GM12875 (cell line): ENCODE measurements around the gene USP5.
A peak's percentile ranks its signal among the peaks of the same experiment; 100 is the strongest.
"Not testable (repeated sequence)": the region's sequence is repeated elsewhere in the genome, so short reads cannot be mapped to it uniquely, and the experiment has no call there.

ENCODE experiments used
- H3K4me3 ChIP-seq: one replicate; pipeline ENCODE4 v1.5.1; 2011; ENCODE audit warnings: low read depth, low read length, control low read depth
- CTCF ChIP-seq: IDR thresholded peaks from 2 replicates; pipeline ENCODE4 v1.5.1; 2011; ENCODE audit warnings: low read depth, mild to moderate bottlenecking, control low read depth, inconsistent platforms, low read length, moderate library complexity, borderline replicate concordance; ENCODE audit not compliant: insufficient read depth

Gene USP5

GRCh38 chr12:6902448-6902847, 50.5 kb downstream of the USP5 start:
- TF ChIP-seq CTCF = no peak
- no peak overlapping the region for H3K4me3 ChIP-seq

GRCh38 chr12:6903722-6904121, 51.8 kb downstream of the USP5 start:
- TF ChIP-seq CTCF = no peak
- H3K4me3 ChIP-seq = no peak overlapping the region

GRCh38 chr12:6904280-6905276, 52.6 kb downstream of the USP5 start, which contains the start of gene LRRC23:
Gene LRRC23 (plus strand): TSS chr12:6904822. CDS start chr12:6905634, 812 bp downstream.
- H3K4me3 ChIP-seq = peak within 1 kb of the TSS; percentile 78
- no peak for TF ChIP-seq CTCF

- no peak for TF ChIP-seq CTCF
- peak overlapping the region; percentile 78 for H3K4me3 ChIP-seq
Measured at GRCh38 chr12:6905414-6906040, 53.6 kb downstream of the USP5 start.

GRCh38 chr12:6908141-6908540, 56.2 kb downstream of the USP5 start:
- not testable (repeated sequence) for H3K4me3 ChIP-seq

- H3K4me3 ChIP-seq = no peak overlapping the region
- no peak for TF ChIP-seq CTCF
Measured at GRCh38 chr12:6909421-6910145, 57.6 kb downstream of the USP5 start.
